ENCODE results near the gene AATF. TPM values are rescaled to one million over a fixed set of nuclear protein-coding genes. Genes with fewer than 3 reads are reported as not detected.

AATF gene
- 57.8 TPM for polyA plus RNA-seq (2013, experiment 1 of 2)
- 57.0 TPM for polyA plus RNA-seq (2013, experiment 2 of 2)

DNA sequence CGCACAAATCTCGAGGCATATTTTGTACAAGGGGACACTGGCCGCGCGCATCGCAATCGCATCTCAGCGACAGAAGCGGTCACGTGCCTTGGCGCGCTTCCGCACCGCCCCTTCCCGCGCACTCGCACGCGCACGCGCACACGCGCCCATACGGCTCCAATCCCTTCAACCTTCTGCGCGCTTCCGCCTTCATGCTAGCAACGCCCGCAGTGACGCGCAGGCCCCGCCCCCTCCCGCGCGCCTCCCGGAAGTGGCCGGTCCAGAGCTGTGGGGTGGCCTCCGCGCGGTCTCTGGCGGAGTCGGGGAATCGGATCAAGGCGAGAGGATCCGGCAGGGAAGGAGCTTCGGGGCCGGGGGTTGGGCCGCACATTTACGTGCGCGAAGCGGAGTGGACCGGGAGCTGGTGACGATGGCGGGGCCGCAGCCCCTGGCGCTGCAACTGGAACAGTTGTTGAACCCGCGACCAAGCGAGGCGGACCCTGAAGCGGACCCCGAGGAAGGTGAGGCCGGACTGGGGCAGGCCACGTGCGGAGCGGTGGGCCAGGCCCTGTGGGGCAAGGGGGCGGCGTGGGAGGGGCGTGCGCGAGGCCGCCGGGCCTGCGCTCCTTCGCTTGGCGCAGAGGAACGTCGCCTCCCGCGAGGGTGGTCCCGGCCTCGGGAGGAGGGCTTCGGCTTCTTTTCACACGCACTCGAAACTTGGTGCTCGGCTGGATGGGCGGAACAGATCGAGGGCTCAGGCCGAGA, at the start of gene AATF:
TSS of gene AATF (plus strand) at position 238 of the 744 bp plus-strand sequence. CDS start at position 410, 172 bp downstream.
- peak within 1 kb of the TSS; percentile 88 to 96 for H3K4me3 ChIP-seq (ENCODE audit: insufficient read depth in 1 of 2, low read depth in 1 of 2, low read length in 2 of 2)
- peaks cover 31 to 43% of the 10 kb centered on the region in 2 experiments for H3K27me3 ChIP-seq (ENCODE audit: control insufficient read depth in 1 of 2, insufficient read depth in 1 of 2, low read length in 2 of 2)
- peak within 1 kb of the TSS; percentile 87 for H4K8ac ChIP-seq (ENCODE audit: low read length)
- peak within 1 kb of the TSS; percentile 19 for H2BK5ac ChIP-seq (ENCODE audit: low read depth, low read length, poor library complexity, severe bottlenecking)
- peak within 1 kb of the TSS; percentile 98 for H2AFZ ChIP-seq (ENCODE audit: low read depth, low read length)
- peak within 1 kb of the TSS in 1 of 2 experiments; percentile 85 for H2BK12ac ChIP-seq (ENCODE audit: low read length in 2 of 2)
- no peak within 1 kb of the TSS for H2AK5ac ChIP-seq (ENCODE audit: low read length, severe bottlenecking)
- peak within 1 kb of the TSS; percentile 93 for H4K91ac ChIP-seq (ENCODE audit: low read length)
- peak within 1 kb of the TSS; percentile 95 for H3K9ac ChIP-seq (ENCODE audit: low read length)
- peak within 1 kb of the TSS; percentile 82 to 95 for H3K18ac ChIP-seq (ENCODE audit: low read depth in 1 of 2, low read length in 2 of 2)
- peak; percentile 97 for DNase-seq
- H3K4me2 ChIP-seq (ENCODE audit: low read length, poor library complexity, severe bottlenecking): peak within 1 kb of the TSS; percentile 98
- H3K27ac ChIP-seq (ENCODE audit: low read length, poor library complexity, severe bottlenecking): peak within 1 kb of the TSS; percentile 83
- H3K36me3 ChIP-seq (ENCODE audit: control insufficient read depth in 1 of 2, insufficient read depth in 2 of 2, low read depth in 1 of 2, low read length in 2 of 2): peaks cover 5 to 33% of the 10 kb centered on the region in 2 experiments
- peak within 1 kb of the TSS in 1 of 2 experiments; percentile 88 for H3K14ac ChIP-seq (ENCODE audit: low read length in 2 of 2)
- H3K79me1 ChIP-seq (replicated peaks; ENCODE audit: low read length, poor library complexity, severe bottlenecking): peaks cover 16% of the 10 kb centered on the region
- H3K23ac ChIP-seq (ENCODE audit: low read length in 2 of 2): peak within 1 kb of the TSS in 1 of 2 experiments; percentile 78
- H2BK15ac ChIP-seq (ENCODE audit: low read depth, poor library complexity, severe bottlenecking): peak within 1 kb of the TSS; percentile 82
- H3K4ac ChIP-seq (ENCODE audit: low read depth in 1 of 2, low read length in 2 of 2): peak within 1 kb of the TSS; percentile 64 to 80
- H3K4me1 ChIP-seq (ENCODE audit: control insufficient read depth, insufficient read depth, low read depth, low read length): peaks cover 6% of the 10 kb centered on the region
- no peaks in the 10 kb centered on the region for H3K9me3 ChIP-seq (ENCODE audit: control insufficient read depth, low read length)
- H2BK120ac ChIP-seq (ENCODE audit: low read depth, low read length): peak within 1 kb of the TSS; percentile 82
- under 1% methylated on average over 90 of the region's 90 CpGs for WGBS

- Histone ChIP-seq H3K9ac (ENCODE audit: low read length) (no peak overlapping the region), H3K4ac (ENCODE audit: low read depth in 1 of 2, low read length in 2 of 2) (no peak overlapping the region), H2BK5ac (ENCODE audit: low read depth, low read length, poor library complexity, severe bottlenecking) (peak overlapping the region; percentile 37), H3K79me1 (replicated peaks; ENCODE audit: low read length, poor library complexity, severe bottlenecking) (no peaks in the 10 kb centered on the region), H3K4me3 (ENCODE audit: insufficient read depth in 1 of 2, low read depth in 1 of 2, low read length in 2 of 2) (no peak overlapping the region), H3K36me3 (ENCODE audit: control insufficient read depth in 1 of 2, insufficient read depth in 2 of 2, low read depth in 1 of 2, low read length in 2 of 2) (no peaks in the 10 kb centered on the region), H3K4me2 (ENCODE audit: low read length, poor library complexity, severe bottlenecking) (no peak overlapping the region), H3K27me3 (ENCODE audit: control insufficient read depth in 1 of 2, insufficient read depth in 1 of 2, low read length in 2 of 2) (peaks cover 0 to 62% of the 10 kb centered on the region in 2 experiments), H2BK120ac (ENCODE audit: low read depth, low read length) (no peak overlapping the region), H2BK15ac (ENCODE audit: low read depth, poor library complexity, severe bottlenecking) (no peak overlapping the region), H3K4me1 (ENCODE audit: control insufficient read depth, insufficient read depth, low read depth, low read length) (peaks cover 24% of the 10 kb centered on the region), H3K18ac (ENCODE audit: low read depth in 1 of 2, low read length in 2 of 2) (no peak overlapping the region), H2BK12ac (ENCODE audit: low read length in 2 of 2) (no peak overlapping the region), H3K9me3 (ENCODE audit: control insufficient read depth, low read length) (no peaks in the 10 kb centered on the region), H3K23ac (ENCODE audit: low read length in 2 of 2) (no peak overlapping the region), H2AFZ (ENCODE audit: low read depth, low read length) (no peak overlapping the region), H4K8ac (ENCODE audit: low read length) (no peak overlapping the region), H2AK5ac (ENCODE audit: low read length, severe bottlenecking) (peak overlapping the region; percentile 76), H4K91ac (ENCODE audit: low read length) (no peak overlapping the region), H3K14ac (ENCODE audit: low read length in 2 of 2) (no peak overlapping the region), H3K27ac (ENCODE audit: low read length, poor library complexity, severe bottlenecking) (no peak overlapping the region)
- DNase-seq: no peak
- 75% methylated on average over 5 of the region's 7 CpGs for WGBS
Observed at GRCh38 chr17:36899250-36900159, 49.2 kb upstream of the AATF start.

DNA sequence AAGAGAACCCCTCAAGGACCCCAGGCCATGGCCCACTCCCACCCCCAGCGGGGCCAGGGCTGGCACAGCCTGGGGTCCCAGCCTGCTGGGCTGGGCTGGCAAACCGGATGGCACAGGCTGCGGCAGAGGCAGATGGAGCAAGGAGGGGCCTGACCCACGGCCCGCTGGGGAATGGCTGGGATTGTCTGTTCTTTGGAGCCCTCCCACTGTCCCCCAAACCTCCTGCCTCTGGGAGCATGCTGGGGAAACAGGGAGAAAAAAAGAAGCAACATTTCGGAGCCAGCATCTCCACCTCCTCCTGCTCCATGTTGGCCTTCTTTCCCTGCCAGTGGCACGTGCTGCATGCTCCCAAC, 48.6 kb upstream of the AATF start:
- Histone ChIP-seq H2BK15ac (ENCODE audit: low read depth, poor library complexity, severe bottlenecking) (no peak overlapping the region), H2BK12ac (ENCODE audit: low read length in 2 of 2) (no peak overlapping the region), H3K27me3 (ENCODE audit: control insufficient read depth in 1 of 2, insufficient read depth in 1 of 2, low read length in 2 of 2) (peaks cover 0 to 55% of the 10 kb centered on the region in 2 experiments), H2BK120ac (ENCODE audit: low read depth, low read length) (no peak overlapping the region), H3K36me3 (ENCODE audit: control insufficient read depth in 1 of 2, insufficient read depth in 2 of 2, low read depth in 1 of 2, low read length in 2 of 2) (no peaks in the 10 kb centered on the region), H4K91ac (ENCODE audit: low read length) (no peak overlapping the region), H3K18ac (ENCODE audit: low read depth in 1 of 2, low read length in 2 of 2) (no peak overlapping the region), H3K4me2 (ENCODE audit: low read length, poor library complexity, severe bottlenecking) (no peak overlapping the region), H4K8ac (ENCODE audit: low read length) (no peak overlapping the region), H2BK5ac (ENCODE audit: low read depth, low read length, poor library complexity, severe bottlenecking) (no peak overlapping the region), H3K9me3 (ENCODE audit: control insufficient read depth, low read length) (no peaks in the 10 kb centered on the region), H3K4me1 (ENCODE audit: control insufficient read depth, insufficient read depth, low read depth, low read length) (peaks cover 21% of the 10 kb centered on the region), H3K79me1 (replicated peaks; ENCODE audit: low read length, poor library complexity, severe bottlenecking) (no peaks in the 10 kb centered on the region), H2AK5ac (ENCODE audit: low read length, severe bottlenecking) (peak overlapping the region; percentile 76), H3K9ac (ENCODE audit: low read length) (no peak overlapping the region), H3K14ac (ENCODE audit: low read length in 2 of 2) (no peak overlapping the region), H3K4me3 (ENCODE audit: insufficient read depth in 1 of 2, low read depth in 1 of 2, low read length in 2 of 2) (no peak overlapping the region), H3K4ac (ENCODE audit: low read depth in 1 of 2, low read length in 2 of 2) (no peak overlapping the region), H3K27ac (ENCODE audit: low read length, poor library complexity, severe bottlenecking) (no peak overlapping the region), H2AFZ (ENCODE audit: low read depth, low read length) (no peak overlapping the region), H3K23ac (ENCODE audit: low read length in 2 of 2) (no peak overlapping the region)
- WGBS: 93% methylated on average over 3 of the region's 7 CpGs
- no peak for DNase-seq

- peak; percentile 48 for DNase-seq
- Histone ChIP-seq H3K23ac (ENCODE audit: low read length in 2 of 2) (no peak overlapping the region), H4K91ac (ENCODE audit: low read length) (no peak overlapping the region), H3K4me2 (ENCODE audit: low read length, poor library complexity, severe bottlenecking) (no peak overlapping the region), H3K18ac (ENCODE audit: low read depth in 1 of 2, low read length in 2 of 2) (no peak overlapping the region), H2BK12ac (ENCODE audit: low read length in 2 of 2) (no peak overlapping the region), H2BK120ac (ENCODE audit: low read depth, low read length) (no peak overlapping the region), H3K4ac (ENCODE audit: low read depth in 1 of 2, low read length in 2 of 2) (no peak overlapping the region), H3K9me3 (ENCODE audit: control insufficient read depth, low read length) (no peaks in the 10 kb centered on the region), H4K8ac (ENCODE audit: low read length) (no peak overlapping the region), H3K79me1 (replicated peaks; ENCODE audit: low read length, poor library complexity, severe bottlenecking) (no peaks in the 10 kb centered on the region), H2AFZ (ENCODE audit: low read depth, low read length) (no peak overlapping the region), H2BK15ac (ENCODE audit: low read depth, poor library complexity, severe bottlenecking) (no peak overlapping the region), H2AK5ac (ENCODE audit: low read length, severe bottlenecking) (peak overlapping the region; percentile 72), H3K4me1 (ENCODE audit: control insufficient read depth, insufficient read depth, low read depth, low read length) (peaks cover 21% of the 10 kb centered on the region), H3K14ac (ENCODE audit: low read length in 2 of 2) (no peak overlapping the region), H3K36me3 (ENCODE audit: control insufficient read depth in 1 of 2, insufficient read depth in 2 of 2, low read depth in 1 of 2, low read length in 2 of 2) (no peaks in the 10 kb centered on the region), H3K27me3 (ENCODE audit: control insufficient read depth in 1 of 2, insufficient read depth in 1 of 2, low read length in 2 of 2) (peaks cover 0 to 51% of the 10 kb centered on the region in 2 experiments), H3K4me3 (ENCODE audit: insufficient read depth in 1 of 2, low read depth in 1 of 2, low read length in 2 of 2) (no peak overlapping the region), H3K27ac (ENCODE audit: low read length, poor library complexity, severe bottlenecking) (peak overlapping the region; percentile 79), H2BK5ac (ENCODE audit: low read depth, low read length, poor library complexity, severe bottlenecking) (no peak overlapping the region), H3K9ac (ENCODE audit: low read length) (no peak overlapping the region)
- WGBS: 22% methylated on average over 14 of the region's 14 CpGs
Observed at GRCh38 chr17:36901506-36901905, 47.2 kb upstream of the AATF start.

Measured in mesenchymal stem cell (in vitro differentiated cells and primary cell).